PC-3 (cell line): Measurements from ENCODE around the gene CLSTN1. TPM values are rescaled to one million over a fixed set of nuclear protein-coding genes. Genes with fewer than 3 reads are reported as not detected.

Experiments used
- ATAC-seq: fragments of 200-7000 bp; cut with Tn5 transposase; 2 replicates; pipeline ENCODE4 v1.9.1; 2020; ENCODE audit warnings: mild to moderate bottlenecking, moderate library complexity
- BruUV-seq: library from RNA; stranded (reverse); fragments of 400-500 nt; replicated peaks from 2 replicates; lab custom pipeline; 2021; lab: Mats Ljungman, UMichigan
- CTCF ChIA-PET: fragments of 300-600 bp; sonication (Branson Sonifier 250); formaldehyde crosslinking; loops from one replicate; lab custom pipeline; 2022; ENCODE audit warnings: antibody characterized with exemption; lab: Charles Lee
- POLR2A ChIA-PET: fragments of 300-600 bp; sonication (Branson Sonifier 250); formaldehyde crosslinking; loops from one replicate; lab custom pipeline; 2022; ENCODE audit warnings: antibody characterized with exemption; ENCODE audit not compliant: unreplicated experiment; lab: Charles Lee
- DNase-seq: peaks from one replicate; pipeline ENCODE4 v3.0.0-alpha.2; 2015
- H2AFZ ChIP-seq: fragments of 300-600 bp; sonication (generic); 2 replicates; pipeline ENCODE4 v1.6.0; 2016; ENCODE audit warnings: antibody characterized with exemption, low read length
- H3F3A ChIP-seq: fragments of 300-600 bp; sonication (generic); one replicate; pipeline ENCODE4 v1.6.0; 2017; ENCODE audit warnings: antibody characterized with exemption, low read length, control low read depth, mild to moderate bottlenecking; ENCODE audit not compliant: unreplicated experiment
- H3K27ac ChIP-seq: fragments of 300-600 bp; sonication (generic); 2 replicates; pipeline ENCODE4 v1.5.1; 2016; ENCODE audit warnings: mild to moderate bottlenecking, low read length
- H3K27me3 ChIP-seq: fragments of 300-600 bp; sonication (generic); 2 replicates; pipeline ENCODE4 v1.6.1; 2016; ENCODE audit warnings: low read length, mixed read lengths
- H3K36me3 ChIP-seq: fragments of 300-600 bp; sonication (generic); 2 replicates; pipeline ENCODE4 v1.6.1; 2016; ENCODE audit warnings: low read depth, mixed run types, low read length, mixed read lengths
- H3K4me1 ChIP-seq: fragments of 300-600 bp; sonication (generic); 2 replicates; pipeline ENCODE4 v1.5.1; 2016; ENCODE audit warnings: low read length; ENCODE audit not compliant: insufficient read depth
- H3K4me2 ChIP-seq: fragments of 300-600 bp; sonication (generic); 2 replicates; pipeline ENCODE4 v1.6.0; 2016; ENCODE audit warnings: low read length
- H3K4me3 ChIP-seq: fragments of 300-600 bp; sonication (generic); 2 replicates; pipeline ENCODE4 v1.5.1; 2016; ENCODE audit warnings: mild to moderate bottlenecking, low read length, mixed read lengths
- H3K79me2 ChIP-seq: fragments of 300-600 bp; sonication (generic); 2 replicates; pipeline ENCODE4 v1.6.1; 2017; ENCODE audit warnings: low read length, mixed read lengths
- H3K9ac ChIP-seq: fragments of 300-600 bp; sonication (generic); 2 replicates; pipeline ENCODE4 v1.6.0; 2016; ENCODE audit warnings: mild to moderate bottlenecking, low read length
- H3K9me2 ChIP-seq: fragments of 300-600 bp; sonication (generic); replicated peaks from 2 replicates; pipeline ENCODE4 v1.6.1; 2016; ENCODE audit warnings: mixed run types, low read length, mixed read lengths
- H3K9me3 ChIP-seq: fragments of 300-600 bp; sonication (generic); 2 replicates; pipeline ENCODE4 v1.6.1; 2016; ENCODE audit warnings: low read length, mixed read lengths
- H4K20me1 ChIP-seq: fragments of 300-600 bp; sonication (generic); 2 replicates; pipeline ENCODE4 v1.6.1; 2016; ENCODE audit warnings: low read length, mixed read lengths
- EZH2 ChIP-seq: fragments of 300-600 bp; sonication (generic); IDR thresholded peaks from one replicate; pipeline ENCODE4 v1.6.1; 2017; ENCODE audit warnings: antibody characterized with exemption, mild to moderate bottlenecking, low read length; ENCODE audit not compliant: unreplicated experiment
- EZH2phosphoT487 ChIP-seq: fragments of 300-600 bp; sonication (generic); IDR thresholded peaks from 2 replicates; pipeline ENCODE4 v1.6.1; 2018; ENCODE audit warnings: mild to moderate bottlenecking, antibody characterized with exemption, low read length, borderline replicate concordance
- intact Hi-C: fragments of 100-400 bp; cut with micrococcal nuclease; formaldehyde crosslinking; loops from 2 replicates; pipeline ENCODE4 v1.9.0; 2023
- total RNA-seq: library from RNA; depleted of rRNA; stranded (reverse); fragments of >200 nt; gene quantifications from 2 replicates; pipeline ENCODE4 v1.2.3, GENCODE V29; 2014
- TF ChIP-seq, protein P1 (sequence below): fragments of 300-600 bp; sonication (generic); conservative IDR thresholded peaks from 2 replicates; pipeline ENCODE4 v1.5.1; 2017; ENCODE audit warnings: antibody characterized with exemption, low read depth, mild to moderate bottlenecking, low read length

Gene CLSTN1
- total RNA-seq, 1 experiment from 2014 or later, result 98.3 TPM

DNA sequence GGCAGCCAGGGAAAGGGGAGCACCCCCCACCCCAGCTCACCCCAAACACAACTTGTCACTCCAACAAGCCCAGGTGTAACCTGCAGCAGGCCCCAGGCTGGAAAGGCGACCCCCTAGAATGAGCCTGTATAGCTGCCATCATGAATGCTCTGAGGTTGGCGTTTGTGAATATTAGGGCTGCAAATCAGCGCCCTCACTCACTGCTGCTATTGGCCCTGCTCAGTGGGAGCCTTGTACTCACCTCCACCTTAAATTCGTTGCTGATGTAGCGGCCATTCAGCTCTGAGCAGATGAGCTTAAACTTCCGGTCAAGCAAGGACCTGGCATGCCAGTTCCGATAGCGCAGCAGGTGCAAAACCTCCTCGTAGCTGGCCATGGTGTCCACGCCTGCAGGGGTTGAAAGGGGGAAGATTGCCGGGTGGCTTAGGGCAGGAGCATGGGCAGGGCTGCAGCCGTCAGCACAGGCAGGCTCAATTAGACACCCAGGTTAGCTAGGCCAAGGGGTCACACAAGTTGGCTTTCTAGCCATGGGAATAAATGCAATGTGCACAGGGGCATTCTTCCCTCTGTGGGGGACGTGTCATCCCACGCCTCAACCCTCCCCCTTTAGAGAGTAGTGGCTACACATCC lies 90.5 kb downstream of the CLSTN1 start:
- Histone ChIP-seq H3K9ac (no peak overlapping the region), H3K27me3 (no peaks in the 10 kb centered on the region), H3K4me1 (no peaks in the 10 kb centered on the region), H3K4me3 (no peak overlapping the region), H3K4me2 (no peak overlapping the region), H3K27ac (no peak overlapping the region), H3K79me2 (no peaks in the 10 kb centered on the region), H3K36me3 (peaks cover 56% of the 10 kb centered on the region), H3K9me2 (no peaks in the 10 kb centered on the region), H4K20me1 (no peaks in the 10 kb centered on the region), H2AFZ (no peak overlapping the region), H3F3A (no peaks in the 10 kb centered on the region), H3K9me3 (no peaks in the 10 kb centered on the region)
- TF ChIP-seq EZH2phosphoT487 (no peak), EZH2 (no peak)
- TF ChIP-seq, protein P1, sequence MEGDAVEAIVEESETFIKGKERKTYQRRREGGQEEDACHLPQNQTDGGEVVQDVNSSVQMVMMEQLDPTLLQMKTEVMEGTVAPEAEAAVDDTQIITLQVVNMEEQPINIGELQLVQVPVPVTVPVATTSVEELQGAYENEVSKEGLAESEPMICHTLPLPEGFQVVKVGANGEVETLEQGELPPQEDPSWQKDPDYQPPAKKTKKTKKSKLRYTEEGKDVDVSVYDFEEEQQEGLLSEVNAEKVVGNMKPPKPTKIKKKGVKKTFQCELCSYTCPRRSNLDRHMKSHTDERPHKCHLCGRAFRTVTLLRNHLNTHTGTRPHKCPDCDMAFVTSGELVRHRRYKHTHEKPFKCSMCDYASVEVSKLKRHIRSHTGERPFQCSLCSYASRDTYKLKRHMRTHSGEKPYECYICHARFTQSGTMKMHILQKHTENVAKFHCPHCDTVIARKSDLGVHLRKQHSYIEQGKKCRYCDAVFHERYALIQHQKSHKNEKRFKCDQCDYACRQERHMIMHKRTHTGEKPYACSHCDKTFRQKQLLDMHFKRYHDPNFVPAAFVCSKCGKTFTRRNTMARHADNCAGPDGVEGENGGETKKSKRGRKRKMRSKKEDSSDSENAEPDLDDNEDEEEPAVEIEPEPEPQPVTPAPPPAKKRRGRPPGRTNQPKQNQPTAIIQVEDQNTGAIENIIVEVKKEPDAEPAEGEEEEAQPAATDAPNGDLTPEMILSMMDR, result no peak
- DNase-seq, result no peak
- intact Hi-C loops, result no loop called here
- no peak for ATAC-seq
- no TSS peak for BruUV-seq
- CTCF ChIA-PET, result no interaction called here
- POLR2A ChIA-PET, result no interaction called here

DNA sequence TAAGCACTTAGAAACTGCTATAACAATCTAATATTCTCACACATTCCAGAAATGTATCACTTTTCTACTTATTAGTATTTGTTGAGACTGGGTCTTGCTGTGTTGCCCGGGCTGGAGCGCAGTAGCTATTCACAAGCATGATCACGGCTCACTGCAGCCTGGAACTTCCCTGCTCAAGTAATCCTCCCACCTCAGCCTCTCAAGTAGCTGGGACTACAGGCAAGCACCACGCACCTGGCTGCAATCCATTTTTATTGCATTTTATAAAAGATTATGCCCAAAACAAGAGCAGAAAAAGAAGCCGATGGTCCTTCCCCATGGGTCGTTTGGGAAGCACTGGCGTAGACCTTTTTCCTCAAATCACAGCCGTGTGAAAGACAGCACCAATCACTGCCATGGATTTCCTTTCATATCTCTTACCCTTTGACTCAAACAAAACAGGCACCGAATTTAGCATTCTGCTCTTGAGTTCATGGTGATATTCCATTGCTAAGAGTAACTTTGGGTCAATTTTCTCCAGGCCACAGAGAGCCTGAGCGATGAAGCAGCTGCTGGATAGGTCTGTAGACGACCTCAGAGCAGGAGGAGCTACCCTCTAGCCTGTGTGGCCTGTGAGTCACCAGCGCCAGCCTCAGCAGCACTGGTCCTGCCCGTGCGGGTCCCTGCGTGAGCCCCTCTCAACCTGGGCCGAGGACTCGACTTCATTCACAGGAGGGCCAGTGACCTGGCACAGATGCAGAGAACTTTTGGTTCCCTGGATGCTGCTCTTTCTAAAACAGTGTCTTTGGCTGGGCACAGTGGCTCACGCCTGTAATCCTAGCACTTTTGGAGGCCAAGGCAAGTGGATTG lies 91.4 kb downstream of the CLSTN1 start:
- H3K27me3 ChIP-seq, result no peaks in the 10 kb centered on the region
- no peaks in the 10 kb centered on the region for H3F3A ChIP-seq
- BruUV-seq, result no TSS peak
- no peak overlapping the region for H2AFZ ChIP-seq
- H3K4me1 ChIP-seq, result no peaks in the 10 kb centered on the region
- CTCF ChIA-PET, result interaction anchor here (0.6 kb wide), 1 partner anchor 1918 kb away, joined by 5 read pairs; no protein-coding TSS in a partner anchor
- H3K9me3 ChIP-seq, result no peaks in the 10 kb centered on the region
- DNase-seq (no peak), ATAC-seq (no peak)
- TF ChIP-seq EZH2 (no peak), EZH2phosphoT487 (no peak)
- no peaks in the 10 kb centered on the region for H4K20me1 ChIP-seq
- H3K4me2 ChIP-seq, result no peak overlapping the region
- no peak overlapping the region for H3K4me3 ChIP-seq
- intact Hi-C loops, result no loop called here
- H3K9me2 ChIP-seq, result no peaks in the 10 kb centered on the region
- POLR2A ChIA-PET, result interaction anchor here (0.7 kb wide), 1 partner anchor 117 kb away, joined by 3 read pairs; no protein-coding TSS in a partner anchor
- peaks cover 53% of the 10 kb centered on the region for H3K36me3 ChIP-seq
- no peaks in the 10 kb centered on the region for H3K79me2 ChIP-seq
- no peak overlapping the region for H3K27ac ChIP-seq
- H3K9ac ChIP-seq, result no peak overlapping the region

DNA sequence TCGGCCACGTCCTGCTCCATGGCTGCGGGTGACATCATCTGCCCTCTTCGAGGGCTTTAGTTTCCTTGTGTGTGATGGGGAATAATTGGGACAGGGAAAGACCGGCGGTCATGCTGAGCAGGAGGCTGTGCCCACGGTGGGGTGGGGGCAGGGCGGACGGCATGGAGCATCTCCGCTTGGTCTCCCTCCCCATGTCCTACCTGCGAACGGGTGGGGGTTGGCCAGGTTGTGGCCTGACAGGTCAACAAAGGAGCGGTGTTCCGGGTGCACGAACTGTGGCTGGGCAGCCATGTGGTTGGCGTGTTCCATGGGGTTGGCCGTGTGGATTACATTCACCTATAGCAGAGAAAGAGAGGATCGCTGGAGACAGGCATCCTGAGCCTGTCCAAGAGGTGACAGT lies 92.2 kb downstream of the CLSTN1 start:
- ChIA-PET CTCF (no interaction called here), POLR2A (interaction anchor here (0.7 kb wide), 1 partner anchor 116 kb away, joined by 3 read pairs; no protein-coding TSS in a partner anchor)
- no peak overlapping the region for H3K4me2 ChIP-seq

More for the DNA sequence above, 92.2 kb downstream of the CLSTN1 start:
- BruUV-seq, result no TSS peak
- Histone ChIP-seq H3K9ac (no peak overlapping the region), H3K27me3 (no peaks in the 10 kb centered on the region), H3K36me3 (peaks cover 53% of the 10 kb centered on the region), H3K79me2 (no peaks in the 10 kb centered on the region), H3K4me1 (no peaks in the 10 kb centered on the region), H3K9me2 (no peaks in the 10 kb centered on the region), H4K20me1 (no peaks in the 10 kb centered on the region), H3K4me3 (no peak overlapping the region), H3K27ac (no peak overlapping the region), H2AFZ (no peak overlapping the region), H3K9me3 (no peaks in the 10 kb centered on the region), H3F3A (no peaks in the 10 kb centered on the region)
- DNase-seq (no peak), ATAC-seq (no peak)
- intact Hi-C loops, result no loop called here
- no peak for TF ChIP-seq EZH2
- TF ChIP-seq EZH2phosphoT487, result no peak
- TF ChIP-seq, protein P1, result no peak
